Skin of body (tissue), 2 donors: ENCODE data around the gene OR51B6. TPM values are rescaled to one million over a fixed set of nuclear protein-coding genes. Genes with fewer than 3 reads are reported as not detected.
"Not testable (repeated sequence)": the region's sequence is repeated elsewhere in the genome, so short reads cannot be mapped to it uniquely, and the experiment has no call there.

Experiments
- DNase-seq: peaks from one replicate; lab custom pipeline; 2025; lab: John Stamatoyannopoulos, UW
- total RNA-seq: library from RNA; depleted of rRNA; stranded (reverse); fragments of >200 nt; gene quantifications from one replicate; pipeline ENCODE4 v1.2.3, GENCODE V29; 2014

OR51B6 gene, protein sequence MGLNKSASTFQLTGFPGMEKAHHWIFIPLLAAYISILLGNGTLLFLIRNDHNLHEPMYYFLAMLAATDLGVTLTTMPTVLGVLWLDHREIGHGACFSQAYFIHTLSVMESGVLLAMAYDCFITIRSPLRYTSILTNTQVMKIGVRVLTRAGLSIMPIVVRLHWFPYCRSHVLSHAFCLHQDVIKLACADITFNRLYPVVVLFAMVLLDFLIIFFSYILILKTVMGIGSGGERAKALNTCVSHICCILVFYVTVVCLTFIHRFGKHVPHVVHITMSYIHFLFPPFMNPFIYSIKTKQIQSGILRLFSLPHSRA
- not detected for total RNA-seq

DNA sequence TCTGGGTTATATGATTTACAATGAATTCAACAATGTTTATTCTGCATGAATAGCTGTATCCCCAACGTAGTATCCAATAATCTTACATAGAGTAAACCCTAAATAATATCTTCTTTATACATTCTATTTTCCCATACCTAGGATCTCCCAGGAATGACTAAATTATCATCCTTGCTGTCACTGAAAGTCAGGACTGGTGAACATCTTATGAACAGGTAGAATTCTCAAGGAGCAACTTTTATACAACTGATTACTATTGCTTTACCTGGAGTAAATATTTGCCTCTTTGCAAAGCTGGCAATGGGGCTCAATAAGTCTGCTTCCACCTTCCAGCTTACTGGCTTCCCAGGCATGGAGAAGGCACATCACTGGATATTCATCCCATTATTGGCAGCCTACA is at the start of gene OR51B6:
Gene OR51B6, plus strand, starts transcription at position 301 of the 400 bp plus-strand sequence. Its CDS starts 0 bp downstream, at position 301.
- DNase-seq, result no peak

DNA sequence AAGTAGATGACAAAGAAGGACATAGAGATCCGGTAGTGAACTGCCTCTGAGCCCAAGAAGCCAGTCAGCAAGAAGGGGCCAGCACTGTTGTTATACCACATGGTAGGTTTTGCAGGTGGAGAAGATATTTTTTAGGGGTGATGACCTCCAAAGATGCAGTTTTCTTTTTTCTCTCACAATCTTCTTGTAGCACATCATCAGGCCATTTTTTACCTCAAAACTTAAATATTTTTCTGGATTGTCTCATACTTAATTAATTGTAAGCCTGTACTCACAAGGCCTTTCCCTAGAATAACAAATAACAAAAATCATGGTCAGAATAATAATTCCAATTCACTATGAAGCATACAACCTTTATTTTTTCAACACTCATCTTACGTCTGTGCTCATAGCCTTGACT is 49.5 kb upstream of the OR51B6 start, which contains the start of gene OR51B4:
Gene OR51B4, minus strand, starts transcription at position 101 of the 400 bp plus-strand sequence. Its CDS starts 0 bp downstream, at position 101.
- DNase-seq, result no peak

DNA sequence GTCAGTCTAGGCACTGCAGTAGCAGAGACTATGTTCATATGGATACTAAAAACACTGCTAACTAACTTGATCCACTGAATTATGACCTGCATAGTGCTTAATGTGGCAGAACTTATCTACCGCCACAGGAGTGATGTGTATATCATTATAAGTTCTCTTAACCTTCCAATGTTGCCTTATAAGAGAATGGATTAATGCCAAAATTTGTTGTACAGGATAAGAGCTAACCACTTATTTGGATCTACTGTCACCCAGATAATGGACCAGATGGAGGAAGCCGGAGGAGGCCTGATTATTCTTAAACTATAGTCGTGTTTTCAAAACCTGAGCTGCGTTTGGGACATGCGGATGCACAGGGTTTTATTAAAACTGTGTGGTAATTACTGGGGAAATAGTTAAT is 47.7 kb upstream of the OR51B6 start:
- no peak for DNase-seq

DNA sequence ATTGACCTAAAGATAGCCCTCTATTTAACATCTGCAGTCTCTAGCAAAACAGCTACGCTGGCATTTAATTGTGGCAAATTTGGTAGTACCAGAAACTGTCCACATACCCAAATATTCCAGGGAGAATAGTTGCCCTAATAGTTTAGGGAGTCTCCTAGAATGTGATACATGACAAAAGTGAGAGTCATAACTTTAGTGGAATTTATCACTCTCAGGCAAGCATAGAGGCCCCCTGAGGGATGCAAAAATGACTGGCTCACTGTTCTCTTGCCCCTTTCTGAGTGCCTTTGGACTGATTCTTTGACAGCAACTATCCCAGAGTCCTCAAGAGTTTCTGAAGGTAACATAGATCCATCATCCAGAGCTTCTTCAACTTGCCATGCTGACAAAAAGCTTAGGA is 47.3 kb upstream of the OR51B6 start:
- no peak for DNase-seq

DNA sequence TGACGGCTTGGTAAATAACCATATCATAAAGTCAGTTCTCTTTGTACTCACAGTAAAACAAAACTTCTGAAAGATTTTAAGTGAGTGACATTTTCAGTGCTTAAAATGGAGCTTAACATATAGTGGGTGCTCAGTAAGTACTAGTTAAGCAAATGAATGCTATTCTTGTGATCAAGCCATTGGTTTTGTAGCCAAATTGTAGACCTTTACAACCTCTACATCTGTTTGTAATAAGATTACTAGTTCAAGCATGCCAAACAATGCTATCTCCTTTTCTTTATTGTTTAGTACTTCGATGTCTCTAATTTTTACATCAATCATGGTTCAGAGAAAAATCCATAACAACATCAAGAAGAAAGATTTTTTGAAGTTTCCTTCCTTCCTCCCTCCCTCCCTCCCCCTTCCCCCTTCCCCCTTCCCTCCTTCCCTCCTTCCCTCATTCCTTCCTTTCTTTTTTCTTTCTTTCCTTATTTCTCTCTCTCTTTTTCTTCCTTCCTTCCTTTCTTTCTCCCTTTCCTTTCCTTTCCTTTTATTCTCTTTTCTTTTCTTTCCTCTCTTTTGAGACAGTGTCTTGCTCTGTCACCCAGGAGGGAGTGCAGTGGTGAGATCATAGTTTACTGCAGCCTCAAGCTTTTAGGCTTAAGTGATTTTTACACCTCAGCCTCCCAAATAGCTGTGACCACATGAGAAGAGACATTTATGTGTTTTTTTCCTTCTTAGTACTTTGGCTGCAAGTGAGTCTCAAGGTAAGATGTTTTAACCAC is 43.9 kb upstream of the OR51B6 start:
- DNase-seq, result no peak

DNA sequence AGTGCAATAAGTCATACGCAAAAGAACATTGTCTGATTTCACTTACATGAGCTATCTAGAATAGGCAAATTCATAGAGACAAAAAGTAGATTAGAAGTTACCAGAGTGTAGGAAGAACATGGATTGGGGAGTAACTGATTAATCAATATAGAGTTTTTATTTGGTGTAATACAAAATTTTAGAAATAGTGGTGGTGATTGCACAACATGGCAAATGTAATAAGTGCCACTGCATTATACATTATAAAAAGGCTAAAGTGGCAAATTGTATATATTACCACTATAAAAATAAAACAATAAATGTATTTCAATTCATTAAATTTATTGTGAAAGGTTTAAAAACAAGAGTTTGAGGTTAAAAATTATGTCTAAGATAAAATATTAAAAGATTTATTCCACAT is 40.9 kb upstream of the OR51B6 start:
- DNase-seq, result no peak

DNA sequence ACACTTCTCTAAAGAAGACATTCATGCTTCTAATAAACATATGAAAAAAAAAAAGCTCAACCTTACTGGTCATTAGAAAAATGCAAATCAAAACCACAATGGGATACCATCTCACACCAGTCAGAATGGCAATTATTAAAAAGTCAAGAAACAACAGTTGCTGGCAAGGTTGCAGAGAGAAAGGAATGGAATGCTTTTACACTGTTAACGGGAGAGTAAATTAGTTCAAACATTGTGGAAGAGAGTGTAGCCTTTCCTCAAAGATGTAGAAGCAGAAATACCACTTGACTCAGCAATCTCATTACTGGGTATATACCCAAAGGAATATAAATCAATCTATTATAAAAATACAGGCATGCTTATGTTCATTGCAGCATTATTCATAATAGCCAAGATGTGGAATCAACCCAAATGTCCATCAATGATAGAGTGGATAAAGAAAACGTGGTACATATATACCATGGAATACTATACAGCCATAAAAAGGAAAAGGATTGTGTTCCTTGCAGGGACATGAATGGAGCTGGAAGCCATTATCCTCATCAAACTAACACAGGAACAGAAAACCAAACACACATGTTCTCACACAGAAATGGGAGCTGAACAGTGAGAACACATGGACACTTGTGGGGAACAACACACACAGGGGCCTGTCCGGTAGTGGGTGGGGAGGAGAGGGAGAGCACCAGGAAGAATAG is 37.8 kb upstream of the OR51B6 start:
- DNase-seq, result not testable (repeated sequence)

DNA sequence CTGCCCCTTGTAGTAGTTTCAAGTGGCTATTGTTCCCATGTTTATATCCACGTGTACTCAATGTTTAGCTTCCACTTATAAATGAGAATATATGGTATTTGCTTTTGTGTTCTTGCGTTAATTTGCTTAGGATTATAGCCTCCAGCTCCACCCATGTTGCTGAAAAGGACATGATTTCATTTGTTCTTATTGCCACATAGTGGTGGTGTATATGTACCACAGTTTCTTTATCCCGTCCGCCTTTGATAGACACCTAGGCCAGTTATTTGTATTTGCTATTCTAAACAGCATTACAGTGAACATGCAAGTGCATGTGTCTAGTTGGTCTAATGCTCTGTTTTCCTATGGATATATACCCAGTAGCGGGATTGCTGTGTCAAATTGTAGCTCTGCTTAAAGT is 34.0 kb upstream of the OR51B6 start:
- DNase-seq, result no peak

DNA sequence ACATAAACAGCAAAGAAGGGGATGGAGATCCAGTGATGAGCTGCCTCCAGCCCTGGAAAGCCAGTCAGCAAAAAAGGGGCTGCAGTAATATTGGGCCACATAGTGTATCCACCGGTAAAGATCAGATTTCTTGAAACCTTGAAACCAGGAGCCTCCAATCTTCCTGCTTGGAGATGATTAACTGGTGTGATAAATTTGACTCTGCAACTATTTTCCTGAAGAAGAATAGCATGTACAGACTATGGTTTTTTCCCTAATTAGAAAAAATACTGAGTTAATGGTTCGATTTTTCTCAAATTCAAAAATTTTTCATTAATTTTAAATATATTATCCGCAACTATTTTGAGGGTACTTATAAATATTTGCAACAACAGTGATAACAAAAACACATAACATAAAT is 27.1 kb upstream of the OR51B6 start, which contains the start of gene OR51B2:
Gene OR51B2, minus strand, starts transcription at position 101 of the 400 bp plus-strand sequence. Its CDS starts 0 bp downstream, at position 101.
- no peak for DNase-seq

DNA sequence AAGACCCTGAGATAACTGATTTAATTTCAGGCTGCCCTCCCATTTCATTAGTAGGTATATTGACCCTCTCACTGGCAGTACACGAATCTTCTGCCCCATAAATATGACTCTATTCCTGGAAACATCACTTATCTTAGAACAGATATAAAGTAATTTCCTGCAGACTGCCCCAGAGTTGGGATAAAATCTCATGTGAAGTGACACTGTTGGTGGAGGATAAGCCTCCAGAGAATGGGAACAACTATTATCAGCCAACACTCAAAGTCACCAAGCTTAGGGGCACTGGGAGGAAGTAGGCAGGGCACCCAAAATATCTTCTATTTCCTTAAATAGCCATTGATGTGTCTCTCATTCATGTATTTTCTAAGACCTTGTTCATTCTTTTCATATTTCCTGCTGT is 16.1 kb upstream of the OR51B6 start:
- no peak for DNase-seq

DNA sequence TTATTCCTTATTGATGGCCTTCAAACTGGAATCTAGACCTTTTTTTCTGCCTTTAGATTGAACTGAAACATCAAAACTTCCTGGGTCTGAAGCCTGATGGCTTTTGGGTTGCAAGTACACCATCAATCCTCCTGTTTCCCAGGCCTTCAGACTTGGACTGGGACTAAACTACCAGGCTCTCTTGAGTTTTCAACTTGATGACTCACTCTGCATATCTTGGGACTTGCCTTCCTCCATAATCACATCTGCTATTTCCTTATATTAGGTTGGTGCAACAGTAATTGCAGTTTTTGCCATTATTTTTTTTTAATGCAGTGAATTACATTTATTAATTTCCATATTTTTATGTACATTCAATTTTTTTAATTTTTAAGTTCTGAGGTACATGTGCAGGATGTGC is 15.0 kb upstream of the OR51B6 start:
- DNase-seq, result no peak

DNA sequence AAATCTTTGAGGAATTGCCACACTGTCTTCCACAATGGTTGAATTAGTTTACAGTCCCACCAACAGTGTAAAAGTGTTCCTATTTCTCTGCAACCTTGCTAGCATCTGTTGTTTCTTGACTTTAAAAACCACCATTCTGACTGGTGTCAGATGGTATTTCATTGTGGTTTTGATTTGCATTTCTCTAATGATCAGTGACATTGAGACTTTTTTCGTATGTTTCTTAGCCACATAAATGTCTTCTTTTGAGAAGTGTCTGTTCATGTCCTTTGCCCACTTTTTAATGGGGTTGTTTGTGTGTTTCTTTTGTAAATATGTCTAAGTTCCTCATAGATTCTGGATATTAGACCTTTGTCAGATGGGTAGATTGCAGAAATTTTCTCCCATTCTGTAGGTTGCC is 14.1 kb upstream of the OR51B6 start:
- DNase-seq, result not testable (repeated sequence)

DNA sequence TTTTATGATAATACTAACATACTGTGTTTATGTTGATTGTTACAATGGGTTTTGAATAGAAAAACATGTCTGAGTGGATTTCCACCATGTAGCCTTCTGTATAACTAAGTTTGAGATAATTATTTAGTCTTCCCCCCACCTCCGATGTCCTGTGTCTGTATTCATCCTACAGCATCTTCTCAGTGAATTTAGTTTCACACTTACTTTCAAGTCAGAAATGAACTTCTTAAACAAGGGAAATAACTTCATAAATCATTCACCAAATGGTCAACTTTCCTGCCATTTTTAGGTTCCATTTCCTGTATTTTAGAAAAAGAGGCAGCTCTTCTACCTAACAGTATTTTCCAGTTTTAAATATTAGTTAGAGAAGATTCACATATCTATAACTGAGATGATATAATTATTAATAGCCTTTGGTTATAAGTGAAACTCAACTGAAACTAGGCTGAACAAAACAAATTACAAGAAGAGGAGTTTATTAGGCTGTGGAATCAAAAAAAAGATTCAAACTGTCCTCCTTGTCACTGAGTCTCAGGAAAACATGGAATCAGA is 11.5 kb upstream of the OR51B6 start:
- DNase-seq, result no peak

DNA sequence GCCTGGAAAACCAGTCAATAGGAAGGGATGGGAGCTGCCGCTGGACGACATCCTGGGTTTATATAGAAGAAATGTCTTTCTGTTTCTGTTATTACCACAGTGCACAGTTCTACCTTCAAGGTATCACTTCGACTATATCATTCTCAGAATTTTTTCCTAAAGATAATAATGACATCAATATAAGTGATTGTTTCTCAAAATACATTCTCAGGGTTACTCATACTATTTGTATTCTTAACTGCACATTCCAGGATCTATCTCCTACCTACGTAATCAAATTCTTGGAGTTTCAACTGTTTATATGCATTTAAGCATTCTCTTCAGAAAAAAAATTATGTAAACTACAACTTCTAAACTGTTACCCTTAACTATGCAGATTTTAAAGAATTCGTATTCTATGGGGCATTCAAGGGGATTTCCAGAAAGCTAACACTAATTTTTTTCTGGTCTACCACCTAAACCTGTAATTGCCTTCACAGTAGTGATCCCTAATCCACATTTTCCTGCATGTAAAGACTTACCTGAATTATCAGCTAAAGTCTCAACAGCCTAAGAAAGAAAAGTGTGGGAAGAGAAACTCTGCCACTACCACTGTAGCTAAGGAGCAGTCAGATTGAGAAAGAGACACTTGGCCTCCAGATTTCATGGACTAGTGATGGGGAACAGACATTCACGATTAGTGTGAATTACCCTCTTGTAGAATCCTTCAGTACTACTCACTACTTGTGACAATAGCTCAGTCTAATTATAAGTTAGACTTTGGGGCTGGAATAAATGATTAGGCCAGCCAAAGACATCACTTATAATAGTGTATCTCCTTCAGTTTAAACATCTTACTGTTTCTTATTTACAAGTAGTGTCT is 7.6 kb upstream of the OR51B6 start, which contains the start of gene OR51B5:
Gene OR51B5, minus strand, starts transcription at position 51 of the 862 bp plus-strand sequence. Its CDS starts 0 bp downstream, at position 51.
- DNase-seq, result no peak

DNA sequence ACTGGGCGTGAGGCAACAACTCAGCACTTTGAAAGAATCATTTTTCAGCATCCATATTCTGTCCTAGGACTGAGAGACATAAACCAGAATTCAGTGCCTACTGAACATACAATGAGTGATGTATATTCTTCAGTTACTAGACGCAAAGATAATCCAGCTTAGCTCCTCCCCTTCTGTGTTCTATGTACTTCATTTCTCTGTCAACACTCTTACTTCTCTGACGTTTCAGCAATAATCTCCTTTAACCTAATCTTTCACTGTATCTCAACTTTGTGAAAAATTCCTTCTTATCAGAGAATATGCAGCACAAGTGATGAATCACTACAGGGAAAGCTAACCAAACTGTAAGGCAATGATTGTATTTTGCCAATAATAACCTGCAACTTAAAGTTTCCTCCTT is 5.5 kb upstream of the OR51B6 start:
- no peak for DNase-seq

DNA sequence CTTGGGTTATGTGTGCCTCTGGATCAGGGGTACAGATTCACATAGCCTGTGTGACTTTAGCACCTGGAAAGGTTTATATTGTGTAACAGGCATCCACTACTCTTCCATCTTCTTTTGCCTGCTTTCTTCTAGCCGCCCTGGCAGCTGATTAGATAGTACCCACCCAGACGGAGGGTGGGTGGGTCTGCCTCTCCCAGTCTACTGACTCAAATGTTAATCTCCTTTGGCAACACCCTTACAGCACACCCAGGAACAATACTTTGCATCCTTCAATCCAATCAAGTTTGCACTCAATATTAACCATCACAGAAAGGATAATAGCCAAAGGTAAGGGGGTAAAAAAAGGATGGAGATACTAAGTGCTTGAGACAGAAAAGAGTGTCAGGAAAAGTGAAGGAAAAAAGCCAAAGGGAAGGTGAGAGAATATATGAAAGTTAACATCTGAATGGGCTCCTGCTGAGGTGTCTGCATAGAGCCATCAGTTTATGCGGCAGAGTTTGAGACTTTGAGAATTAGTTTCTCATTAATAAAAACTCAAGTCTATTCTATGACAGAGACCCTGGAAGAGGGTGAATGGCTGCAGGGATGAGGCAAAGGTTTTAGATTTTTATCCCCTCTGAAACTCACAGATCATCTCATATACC is 2.6 kb upstream of the OR51B6 start:
- DNase-seq, result no peak

DNA sequence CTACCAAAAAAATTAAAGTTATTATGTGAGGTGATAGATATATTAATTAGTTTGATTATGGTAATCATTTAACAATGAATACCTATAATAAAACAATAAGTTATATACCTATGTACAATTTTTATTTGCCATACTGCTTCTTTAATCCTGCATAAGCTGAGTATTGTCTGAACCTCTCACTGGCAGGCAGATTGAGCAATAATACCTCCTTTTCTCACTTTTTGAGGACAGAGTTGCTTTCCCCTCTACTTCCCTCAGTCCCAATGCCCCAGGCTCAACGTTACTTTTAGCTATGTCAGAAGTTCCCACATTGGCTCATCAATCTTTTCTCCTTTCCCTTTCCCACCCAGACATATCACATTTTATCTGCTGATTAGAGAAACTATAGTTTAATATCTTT is 1.8 kb upstream of the OR51B6 start:
- DNase-seq, result no peak

DNA sequence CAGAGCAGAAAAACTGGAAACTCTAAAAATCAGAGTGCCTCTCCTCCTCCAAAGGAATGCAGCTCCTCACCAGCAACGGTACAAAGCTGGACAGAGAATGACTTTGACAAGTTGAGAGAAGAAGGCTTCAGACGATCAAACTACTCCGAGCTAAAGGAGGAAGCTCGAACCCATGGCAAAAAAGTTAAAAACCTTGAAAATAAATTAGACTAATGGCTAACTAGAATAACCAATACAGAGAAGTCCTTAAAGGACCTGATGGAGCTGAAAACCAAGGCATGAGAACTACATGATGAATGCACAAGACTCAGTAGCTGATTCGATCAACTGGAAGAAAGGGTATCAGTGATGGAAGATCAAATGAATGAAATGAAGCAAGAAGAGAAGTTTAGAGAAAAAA is 4.7 kb downstream of the OR51B6 start:
- not testable (repeated sequence) for DNase-seq

DNA sequence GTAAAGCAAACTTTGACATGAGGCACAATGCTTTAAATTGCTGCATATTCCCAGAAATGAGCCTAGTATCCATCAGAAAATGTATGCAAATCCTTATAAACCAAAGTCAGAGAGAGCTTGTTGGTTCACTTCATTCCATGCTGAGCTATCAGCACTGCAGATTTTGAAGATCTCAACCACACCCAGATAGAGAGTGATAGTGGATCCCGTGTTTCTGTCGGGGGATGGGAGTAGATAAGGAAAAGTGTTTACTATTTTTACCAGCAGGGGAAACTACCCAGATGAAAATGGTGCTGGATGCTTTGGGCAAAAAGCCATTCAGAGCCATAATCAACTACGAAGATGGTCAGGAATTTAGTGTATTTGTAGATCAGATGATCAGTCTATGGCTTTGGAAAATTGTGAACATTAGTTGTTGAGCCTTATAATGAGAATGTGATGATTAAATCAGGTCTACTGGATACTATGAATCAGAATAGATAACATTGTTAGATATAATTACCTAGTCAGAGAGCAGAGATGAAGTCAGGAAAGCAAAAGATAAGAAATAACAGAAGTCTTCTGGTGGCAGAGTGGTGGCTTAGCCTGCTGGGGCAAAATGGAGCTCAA is 10.8 kb downstream of the OR51B6 start:
- no peak for DNase-seq

DNA sequence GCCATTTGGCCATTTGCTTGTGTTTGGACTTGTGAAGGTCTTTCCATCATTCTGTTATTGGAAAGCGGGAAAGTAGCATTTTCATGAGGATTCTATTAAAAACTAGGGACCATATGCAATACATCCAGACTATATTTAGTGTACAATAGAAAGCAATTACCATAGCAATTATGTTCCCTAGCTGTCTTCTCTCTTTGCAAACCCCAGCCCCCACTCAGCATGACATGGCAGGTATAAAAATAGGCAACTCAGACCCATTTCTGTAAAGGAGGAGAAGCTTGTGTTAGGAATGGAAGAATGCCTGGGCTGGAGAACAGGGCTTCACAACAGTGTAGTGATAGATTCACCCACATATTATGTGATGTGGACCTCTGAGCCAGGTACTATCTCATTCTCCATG is 12.4 kb downstream of the OR51B6 start:
- no peak for DNase-seq
